CD4-positive, alpha-beta T cell (primary cell): ENCODE results near the gene KMT2C. TPM values are rescaled to one million over a fixed set of nuclear protein-coding genes. Genes with fewer than 3 reads are reported as not detected.
A peak's percentile ranks its signal among the peaks of the same experiment; 100 is the strongest.
"Not testable (repeated sequence)": the region's sequence is repeated elsewhere in the genome, so short reads cannot be mapped to it uniquely, and the experiment has no call there.

Source experiments
- ATAC-seq: fragments of 200-7000 bp; cut with Tn5 transposase; one replicate; pipeline ENCODE4 v1.10.0; 2022; ENCODE audit warnings: mild to moderate bottlenecking; ENCODE audit not compliant: poor library complexity
- CTCF ChIA-PET: fragments of 350-600 bp; sonication (Branson Sonifier 250); formaldehyde crosslinking; loops from one replicate; lab custom pipeline; 2021; ENCODE audit warnings: antibody characterized with exemption, inconsistent platforms; lab: Charles Lee
- POLR2A ChIA-PET: fragments of 350-600 bp; sonication (Branson Sonifier 250); formaldehyde crosslinking; loops from one replicate; lab custom pipeline; 2021; ENCODE audit warnings: antibody characterized with exemption, inconsistent platforms; lab: Charles Lee
- DNase-seq, 14 experiments: peaks; one replicate each; pipeline ENCODE4 v3.0.0-alpha.2; 2013 to 2020; ENCODE audit warnings: mixed read lengths in 2 of 14
- H3K27ac ChIP-seq, 2 donors: one replicate each; pipeline versions ENCODE4 v1.5.1 to v1.7.0; 2013; ENCODE audit warnings: low read length in 2 of 2, low read depth in 1 of 2, mild to moderate bottlenecking in 1 of 2
- H3K27me3 ChIP-seq, 2 experiments: 1 replicate in 1 of 2; 2 replicates in 1 of 2; pipeline versions ENCODE4 v1.6.1 to v1.7.0; 2013; ENCODE audit warnings: low read length in 2 of 2, control low read depth in 1 of 2, mild to moderate bottlenecking in 1 of 2, moderate library complexity in 1 of 2; ENCODE audit not compliant: insufficient read depth in 2 of 2, control insufficient read depth in 1 of 2
- H3K36me3 ChIP-seq: one replicate; pipeline ENCODE4 v1.6.1; 2013; ENCODE audit warnings: low read length, control low read depth; ENCODE audit not compliant: insufficient read depth
- H3K4me1 ChIP-seq: one replicate; pipeline ENCODE4 v1.6.1; 2013; ENCODE audit warnings: low read length, control low read depth; ENCODE audit not compliant: insufficient read depth
- H3K4me3 ChIP-seq: one replicate; pipeline ENCODE4 v1.5.1; 2013; ENCODE audit warnings: mild to moderate bottlenecking, low read length, moderate library complexity
- H3K9me3 ChIP-seq, 2 experiments: 1 replicate in 1 of 2; 2 replicates in 1 of 2; pipeline versions ENCODE4 v1.6.1 to v1.7.0; 2013; ENCODE audit warnings: low read length in 2 of 2, mild to moderate bottlenecking in 2 of 2, control low read depth in 1 of 2, moderate library complexity in 1 of 2; ENCODE audit not compliant: control insufficient read depth in 1 of 2, insufficient read depth in 1 of 2
- H3K27ac Mint-ChIP-seq: one replicate; pipeline ENCODE4 v1.8.0; 2020; ENCODE audit warnings: mixed read lengths
- H3K27me3 Mint-ChIP-seq: one replicate; pipeline ENCODE4 v1.8.0; 2021; ENCODE audit warnings: mixed read lengths
- H3K36me3 Mint-ChIP-seq: one replicate; pipeline ENCODE4 v1.8.0; 2021; ENCODE audit warnings: low read depth, mixed read lengths
- H3K4me1 Mint-ChIP-seq: one replicate; pipeline ENCODE4 v1.8.0; 2021; ENCODE audit warnings: low read depth, mixed read lengths
- H3K4me3 Mint-ChIP-seq: one replicate; pipeline ENCODE4 v1.8.0; 2020; ENCODE audit warnings: mild to moderate bottlenecking, mixed read lengths
- H3K9me3 Mint-ChIP-seq: one replicate; pipeline ENCODE4 v1.8.0; 2020; ENCODE audit warnings: mixed read lengths
- CTCF ChIP-seq: fragments of 200-600 bp; IDR thresholded peaks from one replicate; pipeline ENCODE4 v1.8.0; 2022; ENCODE audit warnings: antibody characterized with exemption, mild to moderate bottlenecking
- intact Hi-C, 2 experiments: fragments of 100-400 bp; cut with DNase I in 1 of 2; cut with micrococcal nuclease in 1 of 2; formaldehyde crosslinking; loops; one replicate each; pipeline versions ENCODE4 v1.15.1 to v1.9.0; 2023 to 2025; cut with DNase I, micrococcal nuclease
- total RNA-seq, 174 experiments: library from RNA in 2 of 174; stranded (reverse) in 2 of 174; gene quantifications; one replicate each; pipeline ENCODE4 v1.2.3 and lab custom pipeline; 2021 to 2026

Gene KMT2C
- total RNA-seq, 2 experiments from 2014 or later, result 113 to 118 TPM

DNA sequence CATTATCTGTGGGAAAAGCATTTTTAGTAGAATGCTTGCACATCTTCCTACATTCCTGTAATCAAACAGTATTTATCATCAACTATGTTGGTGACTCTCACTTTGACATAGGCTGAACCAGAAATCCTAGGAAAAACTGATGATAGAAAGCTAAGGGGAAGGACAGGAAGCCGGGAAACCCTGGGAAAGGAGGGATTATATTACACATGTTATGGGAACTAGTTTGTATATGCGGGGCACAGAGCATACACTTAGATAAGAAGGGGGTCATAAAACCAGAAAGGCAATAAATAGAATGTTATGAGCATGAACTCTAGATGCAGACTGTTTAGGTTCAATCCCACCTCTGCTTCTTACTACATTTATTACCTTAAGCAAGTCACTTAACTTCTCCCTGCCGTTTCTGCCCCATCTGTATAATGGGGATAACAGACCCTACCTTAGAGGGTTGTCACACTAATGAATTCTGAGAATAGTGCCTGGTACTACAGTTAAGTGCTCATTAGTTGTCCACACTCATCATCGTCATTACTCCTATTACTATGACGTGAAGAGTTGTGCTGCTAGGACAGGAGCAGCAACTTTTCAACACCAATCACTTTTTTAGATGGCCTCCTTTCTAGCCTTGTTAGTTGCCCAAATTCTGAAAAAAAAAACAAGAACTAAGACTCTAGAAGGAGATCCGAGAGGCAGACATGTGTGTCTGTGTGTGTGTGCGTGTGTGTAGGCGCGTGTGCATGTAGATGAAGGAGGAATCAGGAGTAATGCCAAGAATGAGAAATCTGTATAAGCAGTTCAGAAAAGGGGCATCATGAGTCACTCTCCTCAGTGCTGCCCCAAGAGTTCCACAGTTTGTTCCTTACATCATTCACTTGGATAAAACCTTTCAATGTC lies 52.2 kb downstream of the KMT2C start:
- Mint-ChIP-seq H3K36me3 (no peaks in the 10 kb centered on the region), H3K27me3 (no peaks in the 10 kb centered on the region), H3K4me3 (no peak overlapping the region), H3K9me3 (peaks cover 10% of the 10 kb centered on the region), H3K4me1 (peaks cover 28% of the 10 kb centered on the region), H3K27ac (no peak overlapping the region)
- ChIA-PET CTCF (no interaction called here), POLR2A (no interaction called here)
- H3K4me3 ChIP-seq, result no peak overlapping the region
- TF ChIP-seq CTCF, result no peak
- no peak overlapping the region for H3K27ac ChIP-seq
- H3K27me3 ChIP-seq, result no peaks in the 10 kb centered on the region
- intact Hi-C loops, result loop anchor here in 1 of 2 experiments (5.0 kb wide), 1 partner anchor 39 kb away; no protein-coding TSS in a partner anchor
- no peaks in the 10 kb centered on the region for H3K36me3 ChIP-seq
- peaks cover 6 to 12% of the 10 kb centered on the region in 2 experiments for H3K9me3 ChIP-seq
- H3K4me1 ChIP-seq, result peaks cover 9% of the 10 kb centered on the region
- ATAC-seq (no peak), DNase-seq (peak in 1 of 14 experiments; percentile 26)

DNA sequence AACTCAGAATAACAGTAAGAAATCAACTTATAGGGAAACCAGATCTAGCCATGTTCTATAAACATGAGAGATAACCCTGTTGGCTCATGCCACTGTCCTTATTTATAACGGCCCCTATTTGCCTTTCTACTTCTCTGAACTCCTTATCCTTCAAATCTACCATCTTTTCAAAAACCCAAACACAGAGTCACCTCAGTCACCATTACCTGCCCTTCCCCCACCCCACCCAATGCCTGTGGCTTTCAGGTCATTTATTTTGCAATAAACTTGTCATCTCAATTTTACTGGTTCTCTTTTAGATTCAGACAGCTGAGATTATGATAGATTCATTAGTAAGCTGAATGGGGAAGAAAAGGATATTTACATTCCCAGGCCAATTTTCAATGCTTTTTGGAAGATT lies 53.6 kb downstream of the KMT2C start:
- ATAC-seq, result no peak
- TF ChIP-seq CTCF, result no peak
- Histone ChIP-seq H3K4me1 (peaks cover 13% of the 10 kb centered on the region), H3K27ac (no peak overlapping the region), H3K4me3 (no peak overlapping the region), H3K9me3 (peaks cover 7 to 8% of the 10 kb centered on the region in 2 experiments), H3K36me3 (no peaks in the 10 kb centered on the region), H3K27me3 (no peaks in the 10 kb centered on the region)
- no peak for DNase-seq
- Mint-ChIP-seq H3K9me3 (peaks cover 9% of the 10 kb centered on the region), H3K4me3 (no peak overlapping the region), H3K27me3 (no peaks in the 10 kb centered on the region), H3K36me3 (peaks cover 6% of the 10 kb centered on the region), H3K4me1 (peaks cover 34% of the 10 kb centered on the region), H3K27ac (no peak overlapping the region)
- intact Hi-C loops, result loop anchor here (1.0 to 5.0 kb wide), 2 partner anchors 40 to 46 kb away; no protein-coding TSS in a partner anchor
- CTCF ChIA-PET, result no interaction called here
- POLR2A ChIA-PET, result no interaction called here

DNA sequence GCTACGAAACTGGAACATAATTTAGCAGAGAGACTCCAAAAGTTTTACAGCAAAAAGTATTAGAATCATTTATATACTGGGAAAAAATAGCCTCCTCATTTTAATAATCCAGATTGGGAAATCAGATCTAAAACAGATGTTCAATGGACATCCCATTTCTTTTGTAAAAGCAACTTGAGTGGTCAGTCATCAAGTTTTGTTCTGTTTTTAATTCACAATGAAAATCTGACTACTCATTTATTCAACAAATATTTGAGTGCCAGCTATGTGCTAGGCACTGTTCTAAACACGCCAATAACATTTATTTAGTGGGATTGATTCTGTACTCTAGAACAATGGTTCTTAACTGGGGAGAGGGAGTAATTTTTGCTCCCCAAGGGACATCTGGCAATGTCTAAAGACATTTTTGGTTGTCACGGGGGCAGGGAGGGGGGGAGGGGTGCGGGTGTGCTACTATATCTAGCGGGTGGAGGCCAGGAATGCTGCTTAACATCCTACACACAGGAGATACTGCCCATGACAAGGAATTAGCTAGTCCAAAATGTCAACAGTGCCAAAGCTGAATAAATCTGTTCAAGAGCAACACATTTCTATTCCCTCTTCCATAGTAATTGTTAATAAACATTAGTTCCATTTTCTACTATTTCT lies 54.7 kb downstream of the KMT2C start:
- peaks cover 33% of the 10 kb centered on the region for H3K4me1 Mint-ChIP-seq
- H3K27ac ChIP-seq, H3K4me3 Mint-ChIP-seq, H3K9me3 Mint-ChIP-seq, ATAC-seq, H3K36me3 ChIP-seq, DNase-seq, H3K27me3 ChIP-seq, POLR2A ChIA-PET, CTCF ChIA-PET, H3K4me3 ChIP-seq, H3K27ac Mint-ChIP-seq, H3K27me3 Mint-ChIP-seq: not testable (repeated sequence)
- Histone ChIP-seq H3K4me1 (peaks cover 13% of the 10 kb centered on the region), H3K9me3 (peaks cover 8 to 10% of the 10 kb centered on the region in 2 experiments)
- intact Hi-C loops, result loop anchor here in 1 of 2 experiments (5.0 kb wide), 1 partner anchor 41 kb away; no protein-coding TSS in a partner anchor
- H3K36me3 Mint-ChIP-seq, result peaks cover 16% of the 10 kb centered on the region

- not testable (repeated sequence) for H3K36me3 ChIP-seq, H3K4me3 Mint-ChIP-seq
Observed at GRCh38 chr7:152378497-152378896, 57.3 kb downstream of the KMT2C start.

GRCh38 chr7:152376716-152377484 lies 58.9 kb downstream of the KMT2C start:
- H3K27ac Mint-ChIP-seq, CTCF ChIA-PET, DNase-seq, H3K27ac ChIP-seq, ATAC-seq, H3K27me3 Mint-ChIP-seq, H3K4me3 Mint-ChIP-seq, H3K27me3 ChIP-seq, H3K4me3 ChIP-seq, intact Hi-C loops, POLR2A ChIA-PET, H3K36me3 ChIP-seq: not testable (repeated sequence)
- Mint-ChIP-seq H3K4me1 (peaks cover 47% of the 10 kb centered on the region), H3K36me3 (peaks cover 20% of the 10 kb centered on the region), H3K9me3 (peaks cover 11% of the 10 kb centered on the region)
- Histone ChIP-seq H3K9me3 (peaks cover 11 to 13% of the 10 kb centered on the region in 2 experiments), H3K4me1 (peaks cover 14% of the 10 kb centered on the region)

More at GRCh38 chr7:152378497-152378896, 57.3 kb downstream of the KMT2C start:
- H3K9me3 Mint-ChIP-seq, H3K27ac Mint-ChIP-seq, CTCF ChIA-PET, H3K27ac ChIP-seq, H3K27me3 Mint-ChIP-seq, POLR2A ChIA-PET, DNase-seq, H3K4me3 ChIP-seq, H3K27me3 ChIP-seq, ATAC-seq, intact Hi-C loops: not testable (repeated sequence)
- peaks cover 8 to 10% of the 10 kb centered on the region in 2 experiments for H3K9me3 ChIP-seq
- peaks cover 20% of the 10 kb centered on the region for H3K36me3 Mint-ChIP-seq
- H3K4me1 Mint-ChIP-seq, result peaks cover 32% of the 10 kb centered on the region
- peaks cover 14% of the 10 kb centered on the region for H3K4me1 ChIP-seq
